ENCODE data around the gene ZBTB45. TPM values are rescaled to one million over a fixed set of nuclear protein-coding genes. Genes with fewer than 3 reads are reported as not detected.

Gene ZBTB45
- 10 to 100 TPM in 1 of 2 donors, 1 to 10 TPM in 1; 9.9 to 12.9 TPM for total RNA-seq

- Histone ChIP-seq H3K36me3 (replicated peaks in 1 of 2; ENCODE audit: insufficient read depth in 1 of 2, low read depth in 2 of 2) (peaks cover 0 to 7% of the 10 kb centered on the region in 2 donors), H3K9me3 (no peaks in the 10 kb centered on the region), H3K4me3 (peak within 1 kb of the TSS; percentile 54 to 72), H3K27ac (peak within 1 kb of the TSS; percentile 87 to 95 (median 91)), H3K4me1 (peaks cover 40% of the 10 kb centered on the region), H3K27me3 (no peaks in the 10 kb centered on the region)
- WGBS, 2 donors = 0% methylated on average over 3 to 85 of the region's 87 CpGs
- intact Hi-C loops (cut with DNase I) = no loop called here
- TF ChIP-seq POLR2A (IDR thresholded peaks at IDR 0.05) (peak; percentile 43 to 85 (median 75)), CTCF (IDR thresholded peaks at IDR 0.05) (peak; percentile 47 to 92 (median 75))
- ATAC-seq = peak; percentile 89
- peak; percentile 93 to 96 (median 93) for DNase-seq
These were observed at the start of gene ZBTB45 for GRCh38 chr19:58519355-58520256. Gene ZBTB45 (minus strand): TSS chr19:58519810. CDS start chr19:58517673, 2,137 bp downstream.

- 81 to 86% methylated on average over 4 of the region's 4 CpGs for WGBS, 2 donors
- DNase-seq (peak in 2 of 4 donors; percentile 1 to 8), ATAC-seq (no peak)
- Histone ChIP-seq H3K9me3 (no peaks in the 10 kb centered on the region), H3K36me3 (replicated peaks in 1 of 2; ENCODE audit: insufficient read depth in 1 of 2, low read depth in 2 of 2) (no peaks in the 10 kb centered on the region), H3K27me3 (no peaks in the 10 kb centered on the region), H3K4me1 (peaks cover 11% of the 10 kb centered on the region), H3K4me3 (no peak overlapping the region), H3K27ac (no peak overlapping the region)
- TF ChIP-seq POLR2A (IDR thresholded peaks at IDR 0.05) (no peak), CTCF (IDR thresholded peaks at IDR 0.05) (no peak)
- intact Hi-C loops (cut with DNase I) = no loop called here
These were observed 49.0 kb upstream of the ZBTB45 start for GRCh38 chr19:58568453-58569130.

- DNase-seq (peak in 2 of 4 donors; percentile 1 to 9), ATAC-seq (no peak)
- H3K4me1 ChIP-seq = peaks cover 20% of the 10 kb centered on the region
- H3K27me3 ChIP-seq = no peaks in the 10 kb centered on the region
- no peaks in the 10 kb centered on the region for H3K9me3 ChIP-seq
- H3K27ac ChIP-seq = no peak overlapping the region
- TF ChIP-seq POLR2A (IDR thresholded peaks at IDR 0.05) = no peak
- TF ChIP-seq CTCF (IDR thresholded peaks at IDR 0.05) = no peak
- intact Hi-C loops (cut with DNase I) = no loop called here
- H3K36me3 ChIP-seq (replicated peaks in 1 of 2; ENCODE audit: insufficient read depth in 1 of 2, low read depth in 2 of 2) = no peaks in the 10 kb centered on the region
- 94 to 98% methylated on average over 5 of the region's 5 CpGs for WGBS, 2 donors
- H3K4me3 ChIP-seq = no peak overlapping the region
These were observed 47.4 kb upstream of the ZBTB45 start for GRCh38 chr19:58566989-58567388.

GRCh38 chr19:58563823-58564222 lies 44.2 kb upstream of the ZBTB45 start:
- no peak for ATAC-seq
- Histone ChIP-seq H3K27ac (no peak overlapping the region), H3K4me3 (no peak overlapping the region), H3K9me3 (no peaks in the 10 kb centered on the region), H3K27me3 (no peaks in the 10 kb centered on the region), H3K4me1 (peaks cover 36% of the 10 kb centered on the region), H3K36me3 (replicated peaks in 1 of 2; ENCODE audit: insufficient read depth in 1 of 2, low read depth in 2 of 2) (no peaks in the 10 kb centered on the region)
- intact Hi-C loops (cut with DNase I) = no loop called here
- TF ChIP-seq POLR2A (IDR thresholded peaks at IDR 0.05) = no peak
- TF ChIP-seq CTCF (IDR thresholded peaks at IDR 0.05) = no peak
- DNase-seq = peak in 2 of 4 donors; percentile 1 to 11
- WGBS, 2 donors = 64 to 72% methylated on average over 6 of the region's 6 CpGs
